Loucy (cell line): Measurements from ENCODE around the gene CD36.
"Not testable (repeated sequence)": the region's sequence is repeated elsewhere in the genome, so short reads cannot be mapped to it uniquely, and the experiment has no call there.

Experiments
- H2AFZ ChIP-seq: fragments of 200-600 bp; sonication (generic); 2 replicates; pipeline ENCODE4 v1.6.0; 2016; ENCODE audit warnings: antibody characterized with exemption, mild to moderate bottlenecking, low read length, moderate library complexity
- H3F3A ChIP-seq: fragments of 200-600 bp; 2 replicates; pipeline ENCODE4 v1.6.0; 2016; ENCODE audit warnings: antibody characterized with exemption, low read depth, mild to moderate bottlenecking
- H3K27me3 ChIP-seq: fragments of 200-600 bp; sonication (generic); 2 replicates; pipeline ENCODE4 v1.6.1; 2014; ENCODE audit warnings: low read length, mild to moderate bottlenecking; ENCODE audit not compliant: insufficient read depth, poor library complexity, severe bottlenecking
- H3K36me3 ChIP-seq: fragments of 200-600 bp; sonication (generic); 2 replicates; pipeline ENCODE4 v1.6.1; 2016; ENCODE audit warnings: low read length; ENCODE audit not compliant: insufficient read depth
- H3K4me1 ChIP-seq: fragments of 200-600 bp; sonication (generic); 2 replicates; pipeline ENCODE4 v1.5.1; 2014; ENCODE audit warnings: low read length, mild to moderate bottlenecking; ENCODE audit not compliant: insufficient read depth, poor library complexity, severe bottlenecking
- H3K4me2 ChIP-seq: fragments of 200-600 bp; sonication (generic); 2 replicates; pipeline ENCODE4 v1.6.0; 2014; ENCODE audit warnings: antibody characterized with exemption, low read length, low read depth, mild to moderate bottlenecking; ENCODE audit not compliant: poor library complexity, severe bottlenecking
- H3K4me3 ChIP-seq: fragments of 200-600 bp; sonication (generic); 2 replicates; pipeline ENCODE4 v1.5.1; 2014; ENCODE audit warnings: low read length, mild to moderate bottlenecking, mixed read lengths; ENCODE audit not compliant: poor library complexity, severe bottlenecking
- H3K79me2 ChIP-seq: fragments of 200-600 bp; sonication (generic); 2 replicates; pipeline ENCODE4 v1.6.1; 2014; ENCODE audit warnings: low read length; ENCODE audit not compliant: insufficient read depth
- H3K9ac ChIP-seq: fragments of 200-600 bp; sonication (generic); 2 replicates; pipeline ENCODE4 v1.6.0; 2014; ENCODE audit warnings: mild to moderate bottlenecking, low read depth, low read length, moderate library complexity; ENCODE audit not compliant: poor library complexity, severe bottlenecking
- H3K9me2 ChIP-seq: fragments of 200-600 bp; sonication (generic); replicated peaks from 2 replicates; pipeline ENCODE4 v1.6.1; 2016; ENCODE audit warnings: low read depth, low read length, mixed read lengths
- H3K9me3 ChIP-seq: fragments of 200-600 bp; sonication (generic); 2 replicates; pipeline ENCODE4 v1.6.1; 2014; ENCODE audit warnings: mild to moderate bottlenecking, antibody characterized with exemption, low read length, low read depth; ENCODE audit not compliant: insufficient read depth
- H4K20me1 ChIP-seq: fragments of 200-600 bp; sonication (generic); 2 replicates; pipeline ENCODE4 v1.6.0; 2014; ENCODE audit warnings: antibody characterized with exemption, low read length, mild to moderate bottlenecking; ENCODE audit not compliant: insufficient read depth, poor library complexity, severe bottlenecking
- EZH2phosphoT487 ChIP-seq: fragments of 200-600 bp; IDR thresholded peaks from 2 replicates; pipeline ENCODE4 v1.6.1; 2018; ENCODE audit warnings: antibody characterized with exemption, mild to moderate bottlenecking, moderate library complexity, borderline replicate concordance
- TF ChIP-seq, protein P1 (sequence below): fragments of 200-600 bp; sonication (generic); conservative IDR thresholded peaks from 2 replicates; pipeline ENCODE4 v1.5.1; 2014; ENCODE audit warnings: mild to moderate bottlenecking, antibody characterized with exemption, low read length

CD36 gene

DNA sequence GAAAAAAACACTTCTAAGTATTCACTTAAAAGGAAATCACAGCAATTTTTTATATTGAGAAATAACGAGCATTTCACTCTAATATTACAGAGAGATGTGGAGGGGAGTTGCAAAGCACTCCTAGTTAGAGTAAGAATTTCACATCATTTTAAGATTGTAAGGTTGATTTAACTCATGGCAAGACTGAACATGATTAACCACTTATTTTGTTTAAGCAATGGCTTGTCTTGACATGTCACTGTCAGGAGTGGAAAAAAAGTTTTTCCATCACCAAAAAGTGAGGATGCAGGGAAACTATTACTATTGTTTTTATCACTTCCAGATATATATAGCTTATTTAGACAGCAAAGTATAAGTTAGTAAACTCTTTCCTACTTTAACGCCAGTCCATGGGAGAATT lies 27.1 kb downstream of the CD36 start:
- Histone ChIP-seq H3K9ac (no peak overlapping the region), H3K4me3 (no peak overlapping the region)

DNA sequence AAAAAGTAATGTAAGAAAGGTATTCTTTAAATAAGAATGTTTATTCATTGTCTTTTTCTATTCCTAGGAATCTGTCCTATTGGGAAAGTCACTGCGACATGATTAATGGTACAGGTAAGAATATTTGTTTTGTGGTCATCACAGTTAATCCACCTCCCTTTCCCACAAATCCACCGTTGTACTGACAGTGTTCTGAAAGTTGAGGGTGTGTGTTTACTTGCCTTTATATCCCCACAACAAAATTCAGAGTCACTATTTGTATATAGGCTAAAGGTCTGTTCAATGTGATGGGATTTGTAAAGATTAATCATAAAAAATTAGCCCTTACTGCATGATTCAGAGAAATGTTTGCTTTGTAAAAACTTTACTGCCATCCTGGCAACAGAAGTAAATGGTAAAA lies 27.9 kb downstream of the CD36 start:
- no peak overlapping the region for H3K4me2 ChIP-seq
- no peaks in the 10 kb centered on the region for H3K36me3 ChIP-seq
- H3F3A ChIP-seq: no peaks in the 10 kb centered on the region
- no peak overlapping the region for H3K9ac ChIP-seq
- no peaks in the 10 kb centered on the region for H3K9me2 ChIP-seq
- no peaks in the 10 kb centered on the region for H3K4me1 ChIP-seq
- H2AFZ ChIP-seq: no peak overlapping the region
- no peaks in the 10 kb centered on the region for H3K9me3 ChIP-seq
- no peak overlapping the region for H3K4me3 ChIP-seq
- no peaks in the 10 kb centered on the region for H4K20me1 ChIP-seq
- no peak for TF ChIP-seq EZH2phosphoT487
- TF ChIP-seq, protein P1, sequence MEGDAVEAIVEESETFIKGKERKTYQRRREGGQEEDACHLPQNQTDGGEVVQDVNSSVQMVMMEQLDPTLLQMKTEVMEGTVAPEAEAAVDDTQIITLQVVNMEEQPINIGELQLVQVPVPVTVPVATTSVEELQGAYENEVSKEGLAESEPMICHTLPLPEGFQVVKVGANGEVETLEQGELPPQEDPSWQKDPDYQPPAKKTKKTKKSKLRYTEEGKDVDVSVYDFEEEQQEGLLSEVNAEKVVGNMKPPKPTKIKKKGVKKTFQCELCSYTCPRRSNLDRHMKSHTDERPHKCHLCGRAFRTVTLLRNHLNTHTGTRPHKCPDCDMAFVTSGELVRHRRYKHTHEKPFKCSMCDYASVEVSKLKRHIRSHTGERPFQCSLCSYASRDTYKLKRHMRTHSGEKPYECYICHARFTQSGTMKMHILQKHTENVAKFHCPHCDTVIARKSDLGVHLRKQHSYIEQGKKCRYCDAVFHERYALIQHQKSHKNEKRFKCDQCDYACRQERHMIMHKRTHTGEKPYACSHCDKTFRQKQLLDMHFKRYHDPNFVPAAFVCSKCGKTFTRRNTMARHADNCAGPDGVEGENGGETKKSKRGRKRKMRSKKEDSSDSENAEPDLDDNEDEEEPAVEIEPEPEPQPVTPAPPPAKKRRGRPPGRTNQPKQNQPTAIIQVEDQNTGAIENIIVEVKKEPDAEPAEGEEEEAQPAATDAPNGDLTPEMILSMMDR: no peak
- no peaks in the 10 kb centered on the region for H3K27me3 ChIP-seq
- H3K79me2 ChIP-seq: no peaks in the 10 kb centered on the region

More for the DNA sequence above, 27.1 kb downstream of the CD36 start:
- Histone ChIP-seq H3K9me2 (no peaks in the 10 kb centered on the region), H3K27me3 (no peaks in the 10 kb centered on the region), H3K36me3 (no peaks in the 10 kb centered on the region), H3K9me3 (no peaks in the 10 kb centered on the region), H4K20me1 (no peaks in the 10 kb centered on the region), H3K79me2 (no peaks in the 10 kb centered on the region), H3K4me2 (no peak overlapping the region), H3K4me1 (no peaks in the 10 kb centered on the region), H3F3A (no peaks in the 10 kb centered on the region), H2AFZ (no peak overlapping the region)
- TF ChIP-seq, protein P1: no peak
- no peak for TF ChIP-seq EZH2phosphoT487

DNA sequence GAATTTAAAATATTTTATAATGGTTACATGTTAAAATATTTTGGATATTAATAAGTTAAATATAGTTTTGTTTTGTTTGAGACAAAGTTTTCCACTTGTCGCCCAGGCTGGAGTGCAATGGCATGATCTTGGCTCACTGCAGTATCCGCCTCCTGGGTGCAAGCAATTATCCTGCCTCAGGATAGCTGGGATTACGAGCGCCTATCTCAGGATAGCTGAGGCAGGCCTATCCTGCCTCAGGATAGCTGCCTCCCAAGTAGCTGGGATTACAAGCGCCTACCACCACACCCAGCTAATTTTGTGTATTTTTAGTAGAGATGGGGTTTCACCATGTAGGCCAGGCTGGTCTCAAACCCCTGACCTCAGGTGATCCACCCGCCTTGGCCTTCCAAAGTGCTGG lies 30.9 kb downstream of the CD36 start:
- H3K79me2 ChIP-seq, H3K36me3 ChIP-seq, H3K9me3 ChIP-seq, H3K9ac ChIP-seq, H3K27me3 ChIP-seq, H3K4me2 ChIP-seq, H3K9me2 ChIP-seq, H2AFZ ChIP-seq, H3K4me3 ChIP-seq, H3F3A ChIP-seq, H4K20me1 ChIP-seq, H3K4me1 ChIP-seq: not testable (repeated sequence)

DNA sequence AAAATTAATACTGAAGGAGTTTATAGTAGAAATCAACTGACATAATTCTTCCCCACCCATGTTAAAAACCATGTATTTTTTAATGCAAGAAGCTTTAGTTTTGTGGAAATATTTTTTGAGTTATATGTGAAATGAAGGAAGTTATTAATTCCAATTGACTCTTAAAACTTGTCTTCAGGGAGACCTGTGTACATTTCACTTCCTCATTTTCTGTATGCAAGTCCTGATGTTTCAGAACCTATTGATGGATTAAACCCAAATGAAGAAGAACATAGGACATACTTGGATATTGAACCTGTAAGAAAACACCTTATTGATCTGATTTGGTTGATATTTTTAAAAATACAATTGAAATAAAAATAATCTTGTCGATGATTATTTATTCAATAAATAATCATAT lies 33.3 kb downstream of the CD36 start:
- no peak overlapping the region for H3K9ac ChIP-seq
- no peaks in the 10 kb centered on the region for H3F3A ChIP-seq
- H3K27me3 ChIP-seq: no peaks in the 10 kb centered on the region
- H3K9me3 ChIP-seq: no peaks in the 10 kb centered on the region
- H3K9me2 ChIP-seq: no peaks in the 10 kb centered on the region
- H3K36me3 ChIP-seq: no peaks in the 10 kb centered on the region
- H3K4me1 ChIP-seq: no peaks in the 10 kb centered on the region
- H2AFZ ChIP-seq: no peak overlapping the region
- H3K4me3 ChIP-seq: no peak overlapping the region
- TF ChIP-seq, protein P1: no peak
- no peak for TF ChIP-seq EZH2phosphoT487
- H4K20me1 ChIP-seq: no peaks in the 10 kb centered on the region
- H3K4me2 ChIP-seq: no peak overlapping the region
- H3K79me2 ChIP-seq: no peaks in the 10 kb centered on the region
